Osteoblast (primary cell): Measurements from ENCODE around the gene LRP2BP. TPM values are rescaled to one million over a fixed set of nuclear protein-coding genes. Genes with fewer than 3 reads are reported as not detected.
A peak's percentile ranks its signal among the peaks of the same experiment; 100 is the strongest.
"Not testable (repeated sequence)": the region's sequence is repeated elsewhere in the genome, so short reads cannot be mapped to it uniquely, and the experiment has no call there.

Source experiments
- DNase-seq: peaks from one replicate; pipeline ENCODE4 v3.0.0; 2011; ENCODE audit warnings: low spot score, mixed read lengths; ENCODE audit not compliant: insufficient read length; ENCODE audit errors: missing footprints
- H2AFZ ChIP-seq: 2 replicates; pipeline ENCODE4 v1.6.0; 2011; ENCODE audit warnings: mild to moderate bottlenecking, low read length
- H3K27ac ChIP-seq: 2 replicates; pipeline ENCODE4 v1.5.1; 2011; ENCODE audit warnings: mild to moderate bottlenecking, low read depth, low read length, moderate library complexity
- H3K27me3 ChIP-seq: 2 replicates; pipeline ENCODE4 v1.6.0; 2012; ENCODE audit warnings: mild to moderate bottlenecking, control low read depth, inconsistent platforms, low read length, moderate library complexity; ENCODE audit not compliant: insufficient read depth
- H3K36me3 ChIP-seq: 2 replicates; pipeline ENCODE4 v1.5.1; 2011; ENCODE audit warnings: mild to moderate bottlenecking, low read length, control low read depth, moderate library complexity; ENCODE audit not compliant: insufficient read depth
- H3K4me1 ChIP-seq: 2 replicates; pipeline ENCODE4 v1.5.1; 2011; ENCODE audit warnings: mild to moderate bottlenecking, low read length, control low read depth, moderate library complexity; ENCODE audit not compliant: insufficient read depth
- H3K4me2 ChIP-seq: 2 replicates; pipeline ENCODE4 v1.6.0; 2011; ENCODE audit warnings: mild to moderate bottlenecking, low read length; ENCODE audit not compliant: insufficient read depth
- H3K4me3 ChIP-seq: fragments of 200-600 bp; sonication (generic); 3 replicates; pipeline ENCODE4 v1.5.1; 2012; ENCODE audit warnings: mild to moderate bottlenecking, low read length, inconsistent platforms; ENCODE audit not compliant: insufficient read depth
- H3K79me2 ChIP-seq: 2 replicates; pipeline ENCODE4 v1.6.0; 2012; ENCODE audit warnings: mild to moderate bottlenecking, low read length, control low read depth, inconsistent platforms; ENCODE audit not compliant: insufficient read depth
- H3K9me3 ChIP-seq: 2 replicates; pipeline ENCODE4 v1.5.1; 2011; ENCODE audit warnings: low read depth, low read length, control low read depth
- H4K20me1 ChIP-seq: 2 replicates; pipeline ENCODE4 v1.6.0; 2012; ENCODE audit warnings: mild to moderate bottlenecking, low read length, control low read depth; ENCODE audit not compliant: insufficient read depth
- total RNA-seq: library from RNA; depleted of rRNA; stranded (reverse); fragments of >200 nt; gene quantifications from 2 replicates; pipeline ENCODE4 v1.2.3, GENCODE V29; 2012
- TF ChIP-seq, protein P1 (sequence below): IDR thresholded peaks from 2 replicates; pipeline ENCODE4 v1.5.1; 2011; ENCODE audit warnings: mild to moderate bottlenecking, low read depth, low read length, moderate library complexity; ENCODE audit errors: extremely low read depth

The LRP2BP gene
- total RNA-seq, 1 donor: 1.4 TPM

DNA sequence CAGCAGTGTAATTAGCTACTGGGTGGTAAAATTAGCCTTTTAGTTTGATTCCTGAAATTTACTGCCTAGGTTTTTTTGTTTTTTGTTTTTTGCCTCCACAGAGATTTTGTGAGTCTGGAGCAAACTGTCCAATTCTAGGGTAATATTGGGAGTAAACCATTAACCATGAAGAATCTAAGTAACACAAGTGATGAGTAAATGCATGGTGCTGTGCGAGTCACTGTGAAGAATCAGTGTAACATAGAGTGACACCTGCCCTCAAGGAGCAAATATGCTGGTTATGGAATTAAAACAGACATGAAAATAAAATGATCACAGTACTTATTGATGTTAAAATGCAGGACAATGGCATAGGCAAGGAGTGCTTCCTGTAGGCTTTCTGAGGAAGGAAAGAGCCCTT lies 60.1 kb downstream of the LRP2BP start:
- Histone ChIP-seq H2AFZ (no peak overlapping the region), H3K27me3 (no peaks in the 10 kb centered on the region), H3K4me2 (no peak overlapping the region), H3K79me2 (no peaks in the 10 kb centered on the region), H3K36me3 (peaks cover 13% of the 10 kb centered on the region), H3K4me1 (no peaks in the 10 kb centered on the region), H4K20me1 (no peaks in the 10 kb centered on the region), H3K9me3 (no peaks in the 10 kb centered on the region), H3K4me3 (no peak overlapping the region), H3K27ac (no peak overlapping the region)
- TF ChIP-seq, protein P1, sequence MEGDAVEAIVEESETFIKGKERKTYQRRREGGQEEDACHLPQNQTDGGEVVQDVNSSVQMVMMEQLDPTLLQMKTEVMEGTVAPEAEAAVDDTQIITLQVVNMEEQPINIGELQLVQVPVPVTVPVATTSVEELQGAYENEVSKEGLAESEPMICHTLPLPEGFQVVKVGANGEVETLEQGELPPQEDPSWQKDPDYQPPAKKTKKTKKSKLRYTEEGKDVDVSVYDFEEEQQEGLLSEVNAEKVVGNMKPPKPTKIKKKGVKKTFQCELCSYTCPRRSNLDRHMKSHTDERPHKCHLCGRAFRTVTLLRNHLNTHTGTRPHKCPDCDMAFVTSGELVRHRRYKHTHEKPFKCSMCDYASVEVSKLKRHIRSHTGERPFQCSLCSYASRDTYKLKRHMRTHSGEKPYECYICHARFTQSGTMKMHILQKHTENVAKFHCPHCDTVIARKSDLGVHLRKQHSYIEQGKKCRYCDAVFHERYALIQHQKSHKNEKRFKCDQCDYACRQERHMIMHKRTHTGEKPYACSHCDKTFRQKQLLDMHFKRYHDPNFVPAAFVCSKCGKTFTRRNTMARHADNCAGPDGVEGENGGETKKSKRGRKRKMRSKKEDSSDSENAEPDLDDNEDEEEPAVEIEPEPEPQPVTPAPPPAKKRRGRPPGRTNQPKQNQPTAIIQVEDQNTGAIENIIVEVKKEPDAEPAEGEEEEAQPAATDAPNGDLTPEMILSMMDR: no peak
- no peak for DNase-seq

DNA sequence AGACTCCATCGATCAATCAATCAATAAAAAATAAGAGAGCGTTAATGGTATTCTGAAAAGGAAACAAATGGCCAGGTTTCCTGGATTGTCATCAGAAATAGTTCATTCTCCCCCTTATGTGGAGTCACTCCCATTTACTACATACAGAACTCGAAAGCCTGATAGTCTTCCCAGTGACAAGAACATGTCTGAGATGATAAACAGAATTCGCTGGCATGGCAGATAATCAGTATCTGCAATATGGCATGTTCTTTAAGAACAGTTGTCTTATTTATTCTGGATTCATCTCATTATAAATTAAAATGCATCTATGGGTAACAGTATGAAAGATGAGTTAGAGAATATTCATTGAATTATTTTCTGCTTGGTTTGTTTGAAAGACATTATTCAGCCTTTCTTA lies 61.4 kb downstream of the LRP2BP start:
- Histone ChIP-seq H3K27ac (no peak overlapping the region), H3K27me3 (no peaks in the 10 kb centered on the region), H3K79me2 (no peaks in the 10 kb centered on the region), H3K4me2 (no peak overlapping the region), H3K9me3 (peaks cover 2% of the 10 kb centered on the region), H3K36me3 (peaks cover 4% of the 10 kb centered on the region), H3K4me3 (no peak overlapping the region), H2AFZ (no peak overlapping the region), H3K4me1 (no peaks in the 10 kb centered on the region), H4K20me1 (no peaks in the 10 kb centered on the region)
- TF ChIP-seq, protein P1: no peak
- no peak for DNase-seq

DNA sequence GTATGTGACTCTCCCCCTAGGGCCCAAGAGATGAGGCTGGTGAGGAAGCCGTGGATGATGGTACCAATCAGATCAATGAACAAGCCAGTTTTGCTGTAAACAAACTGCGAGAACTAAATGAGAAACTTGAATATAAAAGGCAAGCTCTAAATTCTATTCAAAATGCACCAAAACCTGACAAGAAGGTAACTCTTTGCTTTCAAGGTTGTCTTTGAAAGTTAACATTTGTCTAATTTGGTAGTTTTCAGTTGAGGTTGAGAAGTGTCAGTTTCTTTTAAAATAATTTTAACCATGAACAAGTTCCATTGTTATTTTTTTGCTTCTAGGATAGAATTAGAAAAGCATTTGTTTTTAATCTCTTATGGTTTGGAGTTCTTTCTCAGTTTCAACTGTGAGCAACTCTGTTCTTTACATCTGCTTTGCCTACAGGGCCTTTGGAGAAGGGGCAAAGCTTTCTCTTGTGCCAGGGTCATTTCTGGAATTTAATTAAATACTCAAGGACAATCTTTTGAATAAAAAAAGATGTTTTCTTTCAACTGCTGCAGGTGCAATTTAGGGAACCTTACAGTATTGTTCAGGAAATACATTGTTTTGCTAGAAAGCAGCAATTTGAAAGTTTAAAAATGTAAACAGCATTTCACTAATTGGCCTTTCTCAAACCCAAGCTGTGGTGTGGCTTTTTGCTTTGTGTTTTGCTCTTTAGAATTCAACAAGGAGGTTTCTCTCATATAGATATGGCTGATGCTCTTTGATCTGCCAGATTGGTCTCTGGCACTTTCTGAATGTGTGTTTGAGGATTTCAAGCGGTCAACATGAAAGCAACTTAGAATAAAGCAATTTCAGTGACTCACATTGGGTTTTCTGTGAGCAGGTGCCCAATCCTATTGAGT lies 62.9 kb downstream of the LRP2BP start:
- Histone ChIP-seq H3K4me1 (no peaks in the 10 kb centered on the region), H2AFZ (no peak overlapping the region), H3K27ac (no peak overlapping the region), H3K27me3 (no peaks in the 10 kb centered on the region), H4K20me1 (no peaks in the 10 kb centered on the region), H3K79me2 (peaks cover 2% of the 10 kb centered on the region), H3K36me3 (peaks cover 3% of the 10 kb centered on the region), H3K4me2 (no peak overlapping the region), H3K9me3 (peaks cover 2% of the 10 kb centered on the region), H3K4me3 (no peak overlapping the region)
- DNase-seq: no peak
- TF ChIP-seq, protein P1: no peak

DNA sequence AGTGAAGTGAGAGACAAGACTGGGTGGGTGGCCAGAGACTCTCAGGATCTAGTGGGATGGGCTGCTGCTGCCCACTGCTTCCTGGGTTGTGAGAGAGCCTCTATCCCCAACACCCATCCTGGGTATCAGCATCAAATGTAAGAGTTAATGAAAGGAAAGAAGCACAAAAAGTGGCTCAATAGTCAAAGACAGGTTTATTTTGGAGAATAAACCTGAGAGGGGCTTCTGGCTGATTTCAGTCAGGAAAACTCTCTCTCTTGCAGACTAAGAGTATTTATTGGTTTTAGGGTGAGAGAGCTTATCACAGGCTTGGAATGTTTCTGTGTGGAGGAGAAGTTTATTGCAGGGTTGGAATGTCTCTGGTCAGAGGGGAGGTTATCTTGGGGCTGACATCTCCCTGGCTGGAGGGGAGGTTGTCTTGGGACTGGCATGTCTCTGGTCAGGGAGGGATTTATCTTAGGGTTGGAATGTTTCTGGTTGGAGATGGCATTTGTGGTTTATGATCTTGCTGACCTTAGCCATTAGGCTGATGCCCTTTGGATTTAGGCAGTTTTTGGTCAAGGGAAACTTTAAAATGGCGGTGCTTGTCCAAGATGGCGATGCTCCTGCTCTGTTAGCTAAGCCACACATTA lies 65.7 kb downstream of the LRP2BP start:
- H4K20me1 ChIP-seq, H3K4me3 ChIP-seq, H3K36me3 ChIP-seq, H3K9me3 ChIP-seq, H3K27me3 ChIP-seq, DNase-seq, H2AFZ ChIP-seq, H3K4me2 ChIP-seq, H3K79me2 ChIP-seq, H3K4me1 ChIP-seq: not testable (repeated sequence)
- H3K27ac ChIP-seq: peak overlapping the region; percentile 52
